Activated naive CD8-positive, alpha-beta T cell treated with anti-CD3 and anti-CD28 coated beads for 36 hours (primary cell): Measurements from ENCODE around the gene DHX15. TPM values are rescaled to one million over a fixed set of nuclear protein-coding genes. Genes with fewer than 3 reads are reported as not detected.

Source experiments
- DNase-seq: peaks from one replicate; pipeline ENCODE4 v3.0.0; 2021
- H3K27ac Mint-ChIP-seq: one replicate; pipeline ENCODE4 v1.8.0; 2022; ENCODE audit warnings: mild to moderate bottlenecking, moderate library complexity, mixed read lengths
- H3K27me3 Mint-ChIP-seq: one replicate; pipeline ENCODE4 v1.8.0; 2022; ENCODE audit warnings: mild to moderate bottlenecking, mixed read lengths
- H3K36me3 Mint-ChIP-seq: one replicate; pipeline ENCODE4 v1.8.0; 2021; ENCODE audit warnings: mild to moderate bottlenecking, mixed read lengths
- H3K4me1 Mint-ChIP-seq: one replicate; pipeline ENCODE4 v1.8.0; 2021; ENCODE audit warnings: mixed read lengths
- H3K4me3 Mint-ChIP-seq: one replicate; pipeline ENCODE4 v1.8.0; 2022; ENCODE audit warnings: mild to moderate bottlenecking, moderate library complexity, mixed read lengths
- H3K9me3 Mint-ChIP-seq: one replicate; pipeline ENCODE4 v1.8.0; 2022; ENCODE audit warnings: mixed read lengths
- total RNA-seq, 2 experiments: library from RNA; stranded (reverse); gene quantifications; one replicate each; pipeline ENCODE4 v1.2.3, GENCODE V29; 2021

DHX15 gene
- total RNA-seq: 100 to 1,000 TPM; 231 to 236 TPM

GRCh38 chr4:24584211-24584850, at the start of gene DHX15:
TSS of gene DHX15 (minus strand) at chr4:24584554. CDS start at chr4:24584393, 161 bp downstream.
- peaks cover 42% of the 10 kb centered on the region for H3K36me3 Mint-ChIP-seq
- DNase-seq: peak; percentile 92
- H3K4me3 Mint-ChIP-seq: peak within 1 kb of the TSS; percentile 99
- H3K27ac Mint-ChIP-seq: peak within 1 kb of the TSS; percentile 99
- peaks cover 2% of the 10 kb centered on the region for H3K9me3 Mint-ChIP-seq
- peaks cover 34% of the 10 kb centered on the region for H3K4me1 Mint-ChIP-seq
- H3K27me3 Mint-ChIP-seq: no peaks in the 10 kb centered on the region

DNA sequence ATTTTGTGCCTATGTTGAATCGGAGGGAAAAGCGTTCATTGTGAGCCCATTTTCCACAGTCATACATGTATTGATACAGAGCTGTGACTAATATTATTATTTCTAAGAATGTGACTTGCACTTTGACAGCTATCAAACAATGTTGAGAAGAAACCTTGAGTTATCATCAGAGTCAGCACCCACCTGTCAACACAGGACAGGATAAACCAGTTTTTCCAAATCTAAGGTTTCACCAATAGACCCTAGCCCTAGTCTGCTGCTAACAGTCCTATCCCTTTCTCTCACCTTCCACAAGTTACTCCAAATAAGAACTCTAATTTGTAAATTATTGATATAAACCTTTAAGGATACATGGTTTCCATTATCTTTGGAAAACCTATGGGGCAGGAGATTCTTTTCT, 47.7 kb upstream of the DHX15 start:
- no peaks in the 10 kb centered on the region for H3K9me3 Mint-ChIP-seq
- H3K27me3 Mint-ChIP-seq: peaks cover 19% of the 10 kb centered on the region
- DNase-seq: no peak
- H3K27ac Mint-ChIP-seq: no peak overlapping the region
- H3K36me3 Mint-ChIP-seq: no peaks in the 10 kb centered on the region
- no peak overlapping the region for H3K4me3 Mint-ChIP-seq
- no peaks in the 10 kb centered on the region for H3K4me1 Mint-ChIP-seq

GRCh38 chr4:24630937-24631336, 46.6 kb upstream of the DHX15 start:
- no peaks in the 10 kb centered on the region for H3K9me3 Mint-ChIP-seq
- DNase-seq: no peak
- H3K27ac Mint-ChIP-seq: no peak overlapping the region
- no peaks in the 10 kb centered on the region for H3K36me3 Mint-ChIP-seq
- peaks cover 19% of the 10 kb centered on the region for H3K27me3 Mint-ChIP-seq
- no peak overlapping the region for H3K4me3 Mint-ChIP-seq
- no peaks in the 10 kb centered on the region for H3K4me1 Mint-ChIP-seq

DNA sequence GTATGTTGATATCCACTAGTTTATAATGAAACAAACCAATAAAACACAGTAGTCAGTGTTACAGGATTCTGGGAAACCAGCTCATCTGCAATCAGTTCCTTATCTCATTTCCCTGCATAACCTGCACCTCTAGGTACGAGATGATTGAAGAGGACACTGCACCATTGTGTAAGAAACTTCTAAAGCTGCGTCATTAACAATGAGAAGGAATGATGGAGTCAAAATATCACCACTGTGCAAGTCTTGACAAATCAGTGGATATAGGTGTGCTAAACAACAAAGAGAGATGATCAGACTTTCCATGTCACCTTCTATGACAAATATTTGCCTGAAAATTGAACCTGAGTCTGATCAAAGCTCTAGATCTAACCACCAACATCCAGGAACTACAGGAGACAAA, 40.7 kb upstream of the DHX15 start:
- Mint-ChIP-seq H3K36me3 (no peaks in the 10 kb centered on the region), H3K4me1 (peaks cover 3% of the 10 kb centered on the region), H3K4me3 (no peak overlapping the region), H3K27ac (no peak overlapping the region), H3K27me3 (peaks cover 38% of the 10 kb centered on the region), H3K9me3 (peaks cover 7% of the 10 kb centered on the region)
- DNase-seq: no peak

- Mint-ChIP-seq H3K27me3 (peaks cover 33% of the 10 kb centered on the region), H3K36me3 (no peaks in the 10 kb centered on the region), H3K4me3 (no peak overlapping the region), H3K27ac (no peak overlapping the region), H3K9me3 (peaks cover 12% of the 10 kb centered on the region), H3K4me1 (peaks cover 3% of the 10 kb centered on the region)
- DNase-seq: no peak
Measured at GRCh38 chr4:24624381-24624780, 40.0 kb upstream of the DHX15 start.

DNA sequence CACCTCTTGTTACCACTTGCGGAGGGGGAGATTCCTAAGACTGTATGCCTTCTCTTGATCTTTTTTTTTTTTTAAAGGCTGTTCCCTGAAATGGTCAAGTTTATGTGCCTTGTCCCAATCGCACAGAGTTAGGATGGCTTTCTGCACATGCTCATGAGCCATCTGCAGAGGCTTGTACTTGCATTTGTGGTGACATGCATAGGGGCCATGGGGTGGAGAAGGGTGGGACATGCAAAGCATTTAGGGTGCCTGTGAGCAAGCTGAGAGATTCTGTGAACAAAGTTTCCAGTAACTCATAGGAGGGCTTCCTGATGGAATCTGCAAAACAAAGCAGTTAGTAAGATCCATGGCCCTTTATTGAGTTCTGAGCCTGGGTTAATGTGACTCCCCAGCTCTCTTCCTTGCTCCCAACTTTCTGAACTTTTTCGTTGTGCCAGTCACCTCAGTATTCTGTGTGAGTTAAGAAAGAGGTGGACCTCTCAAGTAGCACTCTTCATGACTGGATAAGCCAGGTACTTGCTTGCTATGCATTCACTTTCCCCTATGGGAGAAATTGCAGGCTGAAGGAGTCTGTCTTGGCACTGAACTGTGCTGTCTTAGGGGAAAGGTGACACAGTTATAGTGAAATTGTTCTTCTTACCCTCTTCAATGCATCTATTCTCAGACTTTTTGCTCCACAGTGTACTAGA, 37.9 kb upstream of the DHX15 start:
- peaks cover 13% of the 10 kb centered on the region for H3K9me3 Mint-ChIP-seq
- H3K27me3 Mint-ChIP-seq: peaks cover 26% of the 10 kb centered on the region
- DNase-seq: no peak
- no peak overlapping the region for H3K27ac Mint-ChIP-seq
- no peak overlapping the region for H3K4me3 Mint-ChIP-seq
- peaks cover 3% of the 10 kb centered on the region for H3K4me1 Mint-ChIP-seq
- H3K36me3 Mint-ChIP-seq: no peaks in the 10 kb centered on the region

GRCh38 chr4:24615977-24616376, 31.6 kb upstream of the DHX15 start:
- Mint-ChIP-seq H3K9me3 (peaks cover 9% of the 10 kb centered on the region), H3K36me3 (no peaks in the 10 kb centered on the region), H3K4me1 (peaks cover 5% of the 10 kb centered on the region), H3K27me3 (peaks cover 4% of the 10 kb centered on the region), H3K27ac (no peak overlapping the region), H3K4me3 (no peak overlapping the region)
- no peak for DNase-seq

DNA sequence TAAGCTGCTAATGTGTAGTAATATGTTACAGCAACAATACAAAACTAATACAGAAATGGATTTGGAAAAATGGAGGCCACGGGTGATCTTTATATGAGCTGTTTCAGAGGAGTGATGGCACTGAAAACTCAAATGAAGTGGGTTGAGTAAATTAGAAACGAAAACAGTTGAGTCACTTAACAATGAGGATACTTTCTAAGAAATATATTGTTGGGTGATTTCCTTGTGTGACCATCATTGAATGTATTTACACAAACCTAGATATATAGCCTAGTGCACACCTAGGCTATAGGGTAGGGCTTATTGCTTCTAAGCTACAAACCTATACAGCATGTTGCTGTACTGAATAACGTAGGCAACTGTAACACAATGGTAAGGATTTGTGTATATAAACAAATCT, 30.5 kb upstream of the DHX15 start:
- Mint-ChIP-seq H3K27me3 (peaks cover 7% of the 10 kb centered on the region), H3K4me3 (no peak overlapping the region), H3K4me1 (peaks cover 5% of the 10 kb centered on the region), H3K9me3 (peaks cover 4% of the 10 kb centered on the region), H3K36me3 (no peaks in the 10 kb centered on the region), H3K27ac (no peak overlapping the region)
- no peak for DNase-seq

GRCh38 chr4:24613502-24613901, 29.1 kb upstream of the DHX15 start:
- H3K4me1 Mint-ChIP-seq: peaks cover 5% of the 10 kb centered on the region
- H3K27ac Mint-ChIP-seq: no peak overlapping the region
- no peaks in the 10 kb centered on the region for H3K36me3 Mint-ChIP-seq
- no peak overlapping the region for H3K4me3 Mint-ChIP-seq
- H3K27me3 Mint-ChIP-seq: peaks cover 11% of the 10 kb centered on the region
- H3K9me3 Mint-ChIP-seq: no peaks in the 10 kb centered on the region
- DNase-seq: no peak

DNA sequence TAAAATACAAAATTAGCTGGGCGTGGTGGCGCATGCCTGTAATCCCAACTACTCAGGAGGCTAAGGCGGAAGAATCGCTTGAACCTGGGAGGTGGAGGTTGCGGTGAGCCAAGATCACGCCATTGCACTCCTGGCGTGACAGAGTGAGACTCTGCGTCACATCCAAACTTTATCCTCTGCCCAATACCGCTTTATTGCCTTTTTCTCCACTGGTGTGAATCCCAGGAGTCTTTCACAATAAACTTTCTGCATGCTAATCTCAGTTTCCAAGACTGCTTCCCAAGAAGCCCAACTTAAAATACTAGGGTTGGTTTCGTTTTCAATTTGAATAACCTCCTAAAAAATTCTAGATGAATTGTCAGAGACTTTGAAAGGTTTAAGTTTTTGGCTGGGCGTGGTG, 27.2 kb upstream of the DHX15 start:
- Mint-ChIP-seq H3K4me1 (peaks cover 5% of the 10 kb centered on the region), H3K27me3 (peaks cover 11% of the 10 kb centered on the region), H3K36me3 (no peaks in the 10 kb centered on the region), H3K9me3 (no peaks in the 10 kb centered on the region), H3K27ac (no peak overlapping the region), H3K4me3 (no peak overlapping the region)
- no peak for DNase-seq

GRCh38 chr4:24607334-24607733, 23.0 kb upstream of the DHX15 start:
- Mint-ChIP-seq H3K27ac (no peak overlapping the region), H3K4me1 (peaks cover 7% of the 10 kb centered on the region), H3K4me3 (no peak overlapping the region), H3K27me3 (peaks cover 9% of the 10 kb centered on the region), H3K36me3 (no peaks in the 10 kb centered on the region), H3K9me3 (no peaks in the 10 kb centered on the region)
- no peak for DNase-seq

DNA sequence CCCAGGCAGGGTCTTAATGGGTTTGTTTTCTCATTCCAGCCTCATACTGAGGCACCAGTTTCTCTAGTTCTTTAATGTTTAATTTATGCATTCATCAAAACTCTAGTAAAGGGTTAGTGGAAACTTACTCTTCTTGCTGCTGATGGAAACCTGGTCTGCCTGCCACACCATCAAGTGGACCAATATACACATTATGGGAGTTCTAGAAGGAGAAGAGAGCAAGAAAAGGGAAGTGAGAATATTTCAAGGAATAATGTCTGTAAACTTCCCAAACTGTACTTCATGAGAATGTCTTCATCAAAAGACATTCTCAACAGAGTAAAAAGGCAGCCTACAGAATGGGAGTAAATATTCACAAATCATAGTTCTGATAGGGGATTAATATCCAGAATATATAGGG, 20.9 kb upstream of the DHX15 start:
- Mint-ChIP-seq H3K4me1 (peaks cover 7% of the 10 kb centered on the region), H3K36me3 (no peaks in the 10 kb centered on the region), H3K27ac (no peak overlapping the region), H3K4me3 (no peak overlapping the region), H3K27me3 (peaks cover 4% of the 10 kb centered on the region), H3K9me3 (no peaks in the 10 kb centered on the region)
- DNase-seq: no peak

GRCh38 chr4:24604558-24605214, 20.3 kb upstream of the DHX15 start:
- no peak overlapping the region for H3K27ac Mint-ChIP-seq
- H3K36me3 Mint-ChIP-seq: no peaks in the 10 kb centered on the region
- no peak for DNase-seq
- no peak overlapping the region for H3K4me3 Mint-ChIP-seq
- peaks cover 7% of the 10 kb centered on the region for H3K4me1 Mint-ChIP-seq
- H3K9me3 Mint-ChIP-seq: no peaks in the 10 kb centered on the region
- H3K27me3 Mint-ChIP-seq: peaks cover 4% of the 10 kb centered on the region

DNA sequence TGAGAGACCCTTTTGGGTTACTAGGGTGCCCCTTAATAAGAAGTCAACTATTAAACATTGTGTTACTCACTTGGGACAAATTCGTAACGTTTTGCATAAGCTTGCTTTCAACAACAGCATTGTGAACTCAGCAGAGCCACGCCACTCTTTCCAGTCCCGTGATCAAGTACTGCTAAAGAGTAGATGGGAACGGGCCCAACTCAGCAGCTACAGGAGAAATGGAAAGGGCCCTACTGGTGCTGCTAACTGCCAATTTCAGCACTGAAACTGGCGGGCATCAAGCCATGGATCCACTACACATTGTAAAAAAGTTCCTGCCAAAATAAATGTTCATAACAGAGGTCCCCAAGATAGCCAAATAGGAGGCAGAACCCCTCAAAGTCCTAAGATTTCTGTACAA, 19.0 kb upstream of the DHX15 start:
- no peak for DNase-seq
- H3K9me3 Mint-ChIP-seq: no peaks in the 10 kb centered on the region
- H3K4me1 Mint-ChIP-seq: peaks cover 7% of the 10 kb centered on the region
- no peak overlapping the region for H3K27ac Mint-ChIP-seq
- no peaks in the 10 kb centered on the region for H3K27me3 Mint-ChIP-seq
- H3K4me3 Mint-ChIP-seq: no peak overlapping the region
- no peaks in the 10 kb centered on the region for H3K36me3 Mint-ChIP-seq

DNA sequence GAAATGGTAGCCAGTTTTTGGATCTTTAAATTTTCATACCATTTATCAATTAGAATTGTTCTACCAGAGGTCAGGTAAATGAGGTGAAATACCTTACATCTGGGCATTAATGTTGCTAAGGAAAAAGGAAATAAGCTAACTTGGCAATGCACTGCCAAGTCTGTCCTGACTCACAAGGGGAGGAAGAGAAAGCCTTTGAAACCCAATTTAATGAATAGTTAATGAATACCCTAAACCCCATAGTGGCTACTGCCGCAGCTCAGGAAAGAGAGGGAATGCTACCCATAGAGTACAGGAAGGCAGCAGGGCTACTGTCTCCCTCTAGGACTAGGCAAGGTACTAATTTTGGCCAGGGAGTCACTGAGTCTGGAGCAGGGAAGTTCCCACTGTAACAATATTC, 16.8 kb upstream of the DHX15 start:
- no peak for DNase-seq
- no peaks in the 10 kb centered on the region for H3K27me3 Mint-ChIP-seq
- no peaks in the 10 kb centered on the region for H3K9me3 Mint-ChIP-seq
- no peaks in the 10 kb centered on the region for H3K36me3 Mint-ChIP-seq
- H3K4me1 Mint-ChIP-seq: peaks cover 7% of the 10 kb centered on the region
- no peak overlapping the region for H3K4me3 Mint-ChIP-seq
- H3K27ac Mint-ChIP-seq: no peak overlapping the region

GRCh38 chr4:24599275-24599674, 14.9 kb upstream of the DHX15 start:
- H3K27ac Mint-ChIP-seq: no peak overlapping the region
- no peak for DNase-seq
- H3K9me3 Mint-ChIP-seq: no peaks in the 10 kb centered on the region
- H3K27me3 Mint-ChIP-seq: no peaks in the 10 kb centered on the region
- H3K36me3 Mint-ChIP-seq: no peaks in the 10 kb centered on the region
- H3K4me1 Mint-ChIP-seq: no peaks in the 10 kb centered on the region
- H3K4me3 Mint-ChIP-seq: no peak overlapping the region
